Activated CD4-positive, alpha-beta T cell treated with anti-CD3 and anti-CD28 coated beads, Interleukin-2, amount 50 U/mL, for 24 hours (primary cell): ENCODE data around the gene OPA3.
A peak's percentile ranks its signal among the peaks of the same experiment; 100 is the strongest.

Experiments used
- DNase-seq, 2 donors: peaks; one replicate each; pipeline ENCODE4 v3.0.0-alpha.2; 2020; ENCODE audit warnings: low read depth in 1 of 2, low spot score in 1 of 2

The OPA3 gene

GRCh38 chr19:45567609-45568008, 17.0 kb downstream of the OPA3 start:
- DNase-seq: no peak

GRCh38 chr19:45564131-45564780, 20.3 kb downstream of the OPA3 start:
- no peak for DNase-seq

GRCh38 chr19:45560686-45561085, 23.9 kb downstream of the OPA3 start:
- no peak for DNase-seq

- no peak for DNase-seq
Observed at GRCh38 chr19:45560038-45560437, 24.6 kb downstream of the OPA3 start.

- DNase-seq: peak; percentile 20 to 48
Observed at GRCh38 chr19:45558399-45558878, 26.2 kb downstream of the OPA3 start.

GRCh38 chr19:45556835-45557234, 27.8 kb downstream of the OPA3 start:
- no peak for DNase-seq

GRCh38 chr19:45554481-45554880, 30.1 kb downstream of the OPA3 start:
- no peak for DNase-seq

GRCh38 chr19:45553464-45553863, 31.1 kb downstream of the OPA3 start:
- no peak for DNase-seq

GRCh38 chr19:45547965-45548609, 36.5 kb downstream of the OPA3 start:
- DNase-seq: no peak

- no peak for DNase-seq
Observed at GRCh38 chr19:45547211-45547770, 37.3 kb downstream of the OPA3 start.

- DNase-seq: no peak
Observed at GRCh38 chr19:45542234-45542668, 42.4 kb downstream of the OPA3 start.

- DNase-seq: no peak
Observed at GRCh38 chr19:45539459-45539858, 45.1 kb downstream of the OPA3 start.

- DNase-seq: no peak
Observed at GRCh38 chr19:45531349-45531748, 53.3 kb downstream of the OPA3 start.

- no peak for DNase-seq
Observed at GRCh38 chr19:45529420-45529785, 55.2 kb downstream of the OPA3 start.

GRCh38 chr19:45528744-45529419, 55.7 kb downstream of the OPA3 start:
- no peak for DNase-seq

GRCh38 chr19:45528149-45528743, 56.4 kb downstream of the OPA3 start:
- no peak for DNase-seq

- no peak for DNase-seq
Observed at GRCh38 chr19:45527731-45528130, 56.9 kb downstream of the OPA3 start.

GRCh38 chr19:45526971-45527370, 57.6 kb downstream of the OPA3 start:
- DNase-seq: no peak

GRCh38 chr19:45526143-45526542, 58.5 kb downstream of the OPA3 start:
- no peak for DNase-seq

GRCh38 chr19:45524575-45525129, 60.0 kb downstream of the OPA3 start:
- no peak for DNase-seq

- peak; percentile 54 to 73 for DNase-seq
Observed at GRCh38 chr19:45523642-45524256, 60.9 kb downstream of the OPA3 start.
